ENCODE measurements around the gene APCDD1L. TPM values are rescaled to one million over a fixed set of nuclear protein-coding genes. Genes with fewer than 3 reads are reported as not detected.
"Not testable (repeated sequence)": the region's sequence is repeated elsewhere in the genome, so short reads cannot be mapped to it uniquely, and the experiment has no call there.

Gene APCDD1L
- total RNA-seq, 1 experiment from 2014 or later = not detected

DNA sequence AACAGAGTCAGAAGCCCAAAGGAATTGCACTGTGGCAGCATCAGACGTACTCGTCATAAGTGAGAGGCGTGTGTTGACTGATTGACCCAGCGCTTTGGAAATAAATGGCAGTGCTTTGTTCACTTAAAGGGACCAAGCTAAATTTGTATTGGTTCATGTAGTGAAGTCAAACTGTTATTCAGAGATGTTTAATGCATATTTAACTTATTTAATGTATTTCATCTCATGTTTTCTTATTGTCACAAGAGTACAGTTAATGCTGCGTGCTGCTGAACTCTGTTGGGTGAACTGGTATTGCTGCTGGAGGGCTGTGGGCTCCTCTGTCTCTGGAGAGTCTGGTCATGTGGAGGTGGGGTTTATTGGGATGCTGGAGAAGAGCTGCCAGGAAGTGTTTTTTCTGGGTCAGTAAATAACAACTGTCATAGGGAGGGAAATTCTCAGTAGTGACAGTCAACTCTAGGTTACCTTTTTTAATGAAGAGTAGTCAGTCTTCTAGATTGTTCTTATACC, 70.4 kb downstream of the APCDD1L start:
- Histone ChIP-seq H3K4me1 (no peaks in the 10 kb centered on the region), H3K9me3 (replicated peaks) (no peaks in the 10 kb centered on the region), H3K36me3 (peaks cover 67% of the 10 kb centered on the region), H3K27ac (no peak overlapping the region), H3K4me3 (no peak overlapping the region), H3K27me3 (no peaks in the 10 kb centered on the region)
- no peak for DNase-seq

DNA sequence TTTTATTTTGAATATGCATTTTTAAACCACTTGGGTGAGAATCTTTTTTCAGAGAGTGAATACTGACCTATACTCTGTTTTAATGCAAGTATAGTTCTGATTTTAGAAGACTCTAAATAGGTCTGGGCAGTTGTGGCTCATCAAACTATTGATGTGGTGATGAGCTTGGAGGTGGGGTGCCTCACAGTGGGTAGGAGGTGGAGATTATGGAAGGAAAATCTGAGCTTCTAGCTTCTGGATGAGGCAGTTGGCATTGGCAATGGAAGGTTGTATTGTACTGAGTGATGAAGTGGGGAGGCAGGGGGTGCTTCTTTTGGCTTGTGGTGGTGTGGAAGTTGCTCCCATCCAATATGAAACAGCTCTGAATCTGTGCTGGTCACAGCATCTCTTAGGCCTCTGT, 73.5 kb downstream of the APCDD1L start:
- peaks cover 74% of the 10 kb centered on the region for H3K36me3 ChIP-seq
- H3K4me1 ChIP-seq = no peaks in the 10 kb centered on the region
- no peak for DNase-seq
- H3K27ac ChIP-seq = no peak overlapping the region
- H3K9me3 ChIP-seq (replicated peaks) = no peaks in the 10 kb centered on the region
- no peaks in the 10 kb centered on the region for H3K27me3 ChIP-seq
- H3K4me3 ChIP-seq = no peak overlapping the region

DNA sequence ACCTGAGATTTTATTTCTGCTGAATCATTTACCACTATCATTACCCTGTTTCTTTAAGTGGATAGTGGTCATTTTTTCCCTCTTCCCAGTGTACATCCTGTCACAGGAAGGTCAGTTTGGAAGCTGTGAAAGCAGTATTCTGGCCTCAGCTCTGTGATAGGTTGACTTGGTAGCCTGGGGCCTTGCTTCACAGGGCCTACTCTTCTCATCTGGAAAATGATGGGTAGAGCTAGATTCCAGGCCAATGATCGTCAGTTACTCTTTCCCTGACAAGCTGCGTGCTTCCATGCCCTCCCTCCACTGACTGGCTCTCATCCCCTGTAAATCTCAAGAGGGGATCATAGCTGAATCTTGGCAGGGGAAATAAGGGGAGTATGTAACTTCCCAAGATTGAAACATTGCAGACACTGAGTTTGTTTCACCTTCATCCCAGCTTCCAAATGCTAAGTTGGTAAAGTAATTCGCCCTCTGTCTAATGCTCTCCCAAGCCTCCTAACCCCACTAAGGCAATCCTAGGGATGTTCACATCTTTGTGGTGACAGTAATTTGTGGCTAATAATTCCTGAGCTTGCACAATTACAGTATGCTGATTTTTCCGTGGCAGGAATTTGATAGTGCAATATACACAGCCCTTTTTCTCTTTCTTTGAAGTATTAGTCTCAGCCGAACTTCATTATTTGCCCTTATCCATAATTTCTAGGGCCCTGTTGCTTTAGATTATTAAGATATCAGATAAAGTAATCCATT, 75.0 kb downstream of the APCDD1L start:
- Histone ChIP-seq H3K4me1 (no peaks in the 10 kb centered on the region), H3K4me3 (no peak overlapping the region), H3K9me3 (replicated peaks) (no peaks in the 10 kb centered on the region), H3K27ac (no peak overlapping the region), H3K27me3 (no peaks in the 10 kb centered on the region), H3K36me3 (peaks cover 68% of the 10 kb centered on the region)
- no peak for DNase-seq

DNA sequence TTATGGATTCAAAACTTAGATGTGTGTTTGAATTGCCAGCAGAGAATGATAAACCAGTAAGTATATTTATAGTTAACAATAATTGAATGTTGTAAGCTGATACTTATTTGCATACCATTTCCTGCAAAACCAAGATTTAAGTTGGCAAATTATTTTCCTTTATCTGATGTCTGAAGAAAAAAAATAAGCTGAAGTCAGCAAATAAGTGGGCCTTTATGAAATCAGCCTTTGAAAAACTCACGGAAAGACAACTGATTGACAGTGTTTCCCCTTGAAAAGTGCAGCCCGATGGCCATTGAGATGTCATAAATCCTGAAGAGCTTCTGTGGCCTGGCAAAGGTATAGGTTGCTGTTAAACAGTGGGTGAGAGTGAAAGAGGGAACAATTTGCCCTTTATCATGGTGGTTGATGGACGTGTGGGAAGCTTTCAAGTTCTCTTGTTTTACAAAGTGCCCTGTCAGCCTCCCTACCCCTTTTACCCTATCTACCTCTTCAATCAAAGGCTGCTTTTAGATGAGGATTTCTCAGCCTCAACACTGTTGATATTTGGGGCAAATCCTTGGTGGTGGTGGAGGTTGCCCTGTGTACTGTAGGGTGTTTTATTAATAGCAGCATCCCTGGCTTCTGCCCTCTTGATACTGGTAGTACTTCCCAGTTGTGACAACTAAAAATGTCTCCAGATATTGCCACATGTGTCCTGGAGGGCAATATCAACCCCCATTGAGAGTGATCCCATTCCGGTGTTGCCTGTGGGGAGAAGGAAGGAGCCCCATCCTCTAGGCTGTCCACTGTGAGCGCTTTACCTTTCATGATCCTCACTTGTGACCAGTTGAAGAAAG, 76.0 kb downstream of the APCDD1L start:
- H3K27me3 ChIP-seq = no peaks in the 10 kb centered on the region
- H3K27ac ChIP-seq = no peak overlapping the region
- DNase-seq = no peak
- H3K9me3 ChIP-seq (replicated peaks) = no peaks in the 10 kb centered on the region
- no peak overlapping the region for H3K4me3 ChIP-seq
- peaks cover 63% of the 10 kb centered on the region for H3K36me3 ChIP-seq
- H3K4me1 ChIP-seq = no peaks in the 10 kb centered on the region

DNA sequence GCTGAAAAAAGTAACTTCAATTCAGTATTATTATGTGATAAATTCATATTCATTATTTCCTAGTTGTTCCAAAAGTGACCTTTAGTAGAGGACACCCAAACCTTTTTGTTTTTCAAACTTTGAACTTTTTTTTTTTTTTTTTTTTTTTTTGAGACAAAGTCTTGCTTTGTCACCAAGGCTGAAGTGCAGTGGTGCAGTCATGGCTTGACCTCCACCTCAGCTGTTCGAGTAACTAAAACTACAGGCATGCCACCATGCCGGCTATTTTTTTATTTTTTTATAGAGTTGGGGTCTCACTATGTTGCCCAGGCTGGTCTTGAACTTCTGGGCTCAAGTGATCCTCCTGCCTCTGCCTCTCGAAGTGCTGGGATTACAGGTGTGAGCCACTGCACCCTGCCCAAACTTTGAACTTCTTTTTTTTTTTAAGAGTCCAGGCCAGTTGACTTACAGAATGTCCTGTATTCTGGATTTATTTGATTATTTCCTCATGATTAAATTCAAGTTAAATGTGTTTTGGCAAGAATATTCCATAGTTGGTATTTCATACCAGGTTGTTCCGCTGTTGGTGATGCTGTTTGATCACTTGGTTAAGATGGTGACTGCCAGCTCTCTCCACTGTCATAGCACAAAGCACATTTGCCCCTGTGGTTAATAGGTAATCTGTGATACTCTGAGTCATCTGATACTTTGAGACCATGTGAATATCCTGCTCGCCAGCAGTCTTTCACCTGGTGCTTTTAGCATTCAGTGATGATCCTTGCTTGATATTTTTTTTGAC, 78.1 kb downstream of the APCDD1L start:
- Histone ChIP-seq H3K4me1 (no peaks in the 10 kb centered on the region), H3K4me3 (no peak overlapping the region), H3K9me3 (replicated peaks) (no peaks in the 10 kb centered on the region), H3K27me3 (no peaks in the 10 kb centered on the region), H3K36me3 (peaks cover 56% of the 10 kb centered on the region), H3K27ac (no peak overlapping the region)
- no peak for DNase-seq

DNA sequence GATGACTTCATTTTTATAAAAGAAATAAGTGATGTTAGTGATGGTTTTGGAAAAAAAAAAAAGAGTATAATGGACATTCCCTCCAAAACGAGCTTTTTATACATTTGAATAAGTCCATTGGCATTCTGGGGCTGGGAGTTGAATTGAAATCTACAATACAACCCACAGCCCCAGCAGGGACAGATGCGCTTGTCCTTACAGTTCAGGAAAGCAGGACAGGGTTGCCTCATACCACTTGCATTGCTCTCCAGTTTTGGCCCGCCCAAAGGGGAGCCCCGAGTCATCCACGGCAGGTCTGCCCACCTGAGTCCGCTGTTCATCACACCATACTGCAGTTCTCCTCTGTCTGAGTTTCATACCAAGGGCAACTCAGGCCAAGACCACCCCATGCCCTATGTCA, 80.0 kb downstream of the APCDD1L start:
- H3K36me3 ChIP-seq = peaks cover 46% of the 10 kb centered on the region
- H3K27me3 ChIP-seq = no peaks in the 10 kb centered on the region
- H3K27ac ChIP-seq = no peak overlapping the region
- no peak overlapping the region for H3K4me3 ChIP-seq
- DNase-seq = no peak
- H3K4me1 ChIP-seq = no peaks in the 10 kb centered on the region
- no peaks in the 10 kb centered on the region for H3K9me3 ChIP-seq (replicated peaks)

DNA sequence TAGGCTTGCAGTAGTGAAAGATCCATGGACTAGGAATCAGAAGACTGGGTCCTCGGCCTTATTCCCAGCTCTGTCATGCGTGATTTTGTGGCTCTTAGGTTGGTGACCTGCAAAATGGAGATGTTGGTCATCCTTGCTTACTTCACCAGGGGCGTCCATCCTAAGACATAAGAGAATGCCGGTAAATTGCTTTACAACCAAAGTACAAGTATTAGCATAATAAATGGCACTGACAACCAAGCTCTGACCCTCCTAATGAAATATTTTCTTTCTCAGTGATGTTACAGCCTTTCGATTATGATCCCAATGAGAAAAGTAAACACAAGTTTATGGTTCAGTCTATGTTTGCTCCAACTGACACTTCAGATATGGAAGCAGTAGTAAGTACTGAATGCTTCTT, 80.9 kb downstream of the APCDD1L start:
- Histone ChIP-seq H3K4me3 (no peak overlapping the region), H3K4me1 (no peaks in the 10 kb centered on the region), H3K27me3 (no peaks in the 10 kb centered on the region), H3K9me3 (replicated peaks) (no peaks in the 10 kb centered on the region), H3K36me3 (peaks cover 42% of the 10 kb centered on the region), H3K27ac (no peak overlapping the region)
- no peak for DNase-seq

DNA sequence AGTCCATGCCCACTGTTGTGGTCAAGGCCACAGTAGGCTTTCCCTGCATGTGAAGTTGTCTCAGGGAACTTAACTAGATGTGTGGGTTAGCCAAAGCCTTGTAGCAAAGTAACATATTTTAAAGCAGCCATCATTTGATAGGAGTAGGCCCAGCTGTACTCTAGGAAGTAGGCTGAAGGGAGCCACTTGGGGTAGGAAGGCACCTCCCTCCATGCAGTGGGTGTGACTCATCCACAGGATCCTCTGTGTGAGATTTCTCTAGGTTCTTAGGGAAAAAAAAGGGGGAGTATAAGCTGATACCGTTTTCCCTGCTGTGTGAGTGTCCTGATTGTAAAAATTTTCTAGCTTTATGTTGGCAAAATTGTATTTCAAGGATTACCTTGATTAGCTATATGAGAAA, 81.4 kb downstream of the APCDD1L start:
- Histone ChIP-seq H3K4me3 (no peak overlapping the region), H3K9me3 (replicated peaks) (no peaks in the 10 kb centered on the region), H3K4me1 (no peaks in the 10 kb centered on the region), H3K36me3 (peaks cover 39% of the 10 kb centered on the region), H3K27me3 (no peaks in the 10 kb centered on the region), H3K27ac (no peak overlapping the region)
- peak in 1 of 2 experiments; percentile 35 for DNase-seq

DNA sequence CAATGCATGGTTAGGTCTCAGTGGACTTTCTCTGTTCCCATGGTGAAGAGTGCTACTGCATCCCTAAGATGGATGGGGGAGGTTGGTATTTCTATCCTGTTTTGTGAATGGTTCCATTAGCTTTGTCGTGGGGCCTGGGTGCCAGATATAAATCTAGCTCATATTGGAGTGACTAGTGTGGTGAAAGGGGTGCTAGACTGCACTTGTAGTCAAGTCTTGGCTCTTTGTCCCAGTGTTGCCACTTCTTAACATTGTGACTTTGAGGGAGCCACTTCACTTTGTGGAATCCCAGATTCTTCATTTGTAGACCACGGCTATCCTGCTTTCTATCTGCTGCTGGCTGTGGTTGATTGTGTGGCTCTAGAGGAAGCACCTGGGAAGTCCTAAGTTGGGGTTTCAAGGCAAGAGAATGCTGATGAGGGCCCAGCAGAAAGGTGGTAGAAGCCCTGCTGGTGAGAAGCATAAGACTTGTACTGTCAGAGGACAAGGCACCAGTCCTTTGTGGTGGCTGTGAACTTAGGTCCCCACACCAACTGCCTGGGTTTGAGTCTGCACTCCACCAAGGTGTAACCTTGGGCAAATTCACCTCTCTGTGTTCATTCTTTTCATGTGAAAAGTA, 82.1 kb downstream of the APCDD1L start:
- no peak overlapping the region for H3K4me3 ChIP-seq
- no peak overlapping the region for H3K27ac ChIP-seq
- H3K4me1 ChIP-seq = no peaks in the 10 kb centered on the region
- no peaks in the 10 kb centered on the region for H3K27me3 ChIP-seq
- peaks cover 33% of the 10 kb centered on the region for H3K36me3 ChIP-seq
- H3K9me3 ChIP-seq (replicated peaks) = no peaks in the 10 kb centered on the region
- DNase-seq = no peak

DNA sequence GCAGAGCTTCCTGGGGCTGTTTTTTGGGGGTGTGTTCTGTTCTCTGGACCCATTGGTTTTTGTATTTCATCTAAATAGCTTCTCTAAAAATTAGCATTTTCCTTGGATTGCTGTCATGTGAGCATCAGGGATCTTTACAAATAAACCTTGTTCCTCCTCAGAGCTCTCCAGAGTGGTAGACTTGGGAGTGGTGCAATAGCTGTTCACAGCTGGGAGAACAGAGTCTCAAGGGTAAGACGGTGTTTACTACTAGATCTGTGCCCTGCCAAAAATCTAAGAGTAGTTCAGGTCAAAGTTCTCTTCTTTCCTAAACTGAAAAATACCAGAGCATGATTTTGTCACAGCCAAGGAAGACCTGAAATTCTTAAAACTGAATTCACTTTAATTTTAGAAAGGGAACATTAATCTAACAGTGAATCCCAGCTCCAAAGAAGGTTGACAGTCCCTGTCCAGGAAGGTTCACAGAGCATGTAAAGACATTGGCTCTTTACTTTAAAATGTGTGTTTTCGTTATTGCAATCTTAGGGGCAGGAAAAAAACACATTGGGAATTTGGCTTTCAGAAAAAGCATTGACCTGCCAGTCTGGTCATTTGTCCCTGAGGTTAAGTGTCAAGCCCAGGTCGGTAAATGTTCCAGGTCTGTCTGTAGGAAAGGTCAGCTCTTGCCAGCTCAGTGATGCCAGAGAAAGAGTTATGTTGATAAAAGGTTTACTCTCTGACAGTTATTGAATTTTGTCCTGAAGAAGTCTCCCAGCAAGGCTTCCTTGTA, 82.8 kb downstream of the APCDD1L start:
- no peak for DNase-seq
- no peak overlapping the region for H3K27ac ChIP-seq
- peaks cover 29% of the 10 kb centered on the region for H3K36me3 ChIP-seq
- no peaks in the 10 kb centered on the region for H3K27me3 ChIP-seq
- no peak overlapping the region for H3K4me3 ChIP-seq
- no peaks in the 10 kb centered on the region for H3K4me1 ChIP-seq
- H3K9me3 ChIP-seq (replicated peaks) = no peaks in the 10 kb centered on the region

DNA sequence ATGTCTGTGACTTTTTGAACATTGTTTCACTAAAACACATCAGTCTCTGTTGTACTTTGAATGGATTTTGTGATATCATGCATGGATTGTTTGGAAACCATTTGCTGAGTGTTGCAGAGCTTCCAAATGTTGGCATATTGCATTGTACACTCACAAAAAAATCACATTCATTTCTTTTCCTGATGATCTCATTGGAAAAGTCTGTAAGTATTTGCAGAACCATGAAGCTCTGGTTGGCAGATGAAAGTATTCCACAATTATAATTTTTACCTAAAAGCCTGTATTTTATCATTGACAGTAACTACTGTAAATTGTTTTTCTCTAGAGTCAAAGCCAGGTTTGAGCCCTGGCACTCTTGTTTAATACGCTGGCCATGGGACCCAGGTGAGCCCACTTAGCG, 84.1 kb downstream of the APCDD1L start:
- Histone ChIP-seq H3K27ac (no peak overlapping the region), H3K9me3 (replicated peaks) (no peaks in the 10 kb centered on the region), H3K36me3 (peaks cover 30% of the 10 kb centered on the region), H3K27me3 (no peaks in the 10 kb centered on the region), H3K4me3 (no peak overlapping the region), H3K4me1 (no peaks in the 10 kb centered on the region)
- no peak for DNase-seq

DNA sequence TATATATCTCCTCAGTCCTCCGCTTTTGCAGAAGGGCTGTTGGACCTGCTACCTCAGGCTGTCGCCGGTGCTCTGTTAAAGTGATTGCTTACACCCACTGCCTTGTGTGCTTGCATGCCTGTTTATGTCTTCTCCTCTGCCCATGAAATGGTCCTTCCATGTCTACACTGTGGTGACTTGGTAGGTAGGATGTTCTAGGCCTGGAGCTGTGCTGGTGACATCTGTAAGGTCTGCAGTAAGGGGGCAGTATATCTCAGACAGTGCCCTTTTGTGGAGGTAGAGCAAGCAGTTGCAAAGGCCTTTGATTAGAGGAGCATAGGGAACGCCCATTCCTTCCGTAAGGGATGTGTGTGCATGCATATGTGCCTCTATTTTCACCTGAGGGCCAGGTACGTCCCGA, 85.9 kb downstream of the APCDD1L start:
- no peak for DNase-seq
- Histone ChIP-seq H3K27me3 (no peaks in the 10 kb centered on the region), H3K4me3 (no peak overlapping the region), H3K36me3 (peaks cover 45% of the 10 kb centered on the region), H3K4me1 (no peaks in the 10 kb centered on the region), H3K9me3 (replicated peaks) (no peaks in the 10 kb centered on the region), H3K27ac (no peak overlapping the region)

DNA sequence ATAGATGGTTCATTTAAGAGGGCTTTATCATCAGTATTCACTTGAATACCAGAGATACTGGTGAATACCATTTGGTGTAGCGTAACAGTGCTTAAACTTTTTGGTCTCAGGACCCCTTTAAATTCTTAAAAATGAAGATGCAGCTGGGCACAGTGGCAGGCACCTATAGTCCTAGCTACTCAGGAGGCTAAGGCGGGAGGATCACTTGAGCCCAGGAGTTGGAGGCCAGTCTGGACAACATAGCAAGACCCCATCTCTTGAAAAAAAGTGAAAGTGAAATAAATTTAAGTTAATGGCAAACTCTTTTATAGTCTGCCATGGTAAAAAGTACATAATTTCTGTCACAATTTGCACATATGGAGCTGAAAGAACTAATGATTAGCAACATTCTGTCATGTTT, 86.8 kb downstream of the APCDD1L start:
- Histone ChIP-seq H3K4me1 (no peaks in the 10 kb centered on the region), H3K9me3 (replicated peaks) (no peaks in the 10 kb centered on the region), H3K4me3 (no peak overlapping the region), H3K36me3 (peaks cover 52% of the 10 kb centered on the region), H3K27me3 (no peaks in the 10 kb centered on the region), H3K27ac (no peak overlapping the region)
- DNase-seq = no peak

DNA sequence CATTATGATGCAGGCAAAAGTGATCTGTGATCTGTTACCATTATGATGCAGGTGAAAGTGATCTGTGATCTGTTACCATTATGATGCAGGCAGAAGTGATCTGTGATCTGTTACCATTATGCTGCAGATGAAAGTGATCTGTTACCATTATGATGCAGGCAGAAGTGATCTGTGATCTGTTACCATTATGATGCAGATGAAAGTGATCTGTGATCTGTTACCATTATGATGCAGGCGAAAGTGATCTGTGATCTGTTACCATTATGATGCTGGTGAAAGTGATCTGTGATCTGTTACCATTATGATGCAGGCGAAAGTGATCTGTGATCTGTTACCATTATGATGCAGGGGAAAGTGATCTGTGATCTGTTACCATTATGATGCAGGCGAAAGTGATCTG, 87.6 kb downstream of the APCDD1L start:
- H3K27ac ChIP-seq; DNase-seq; H3K4me3 ChIP-seq; H3K27me3 ChIP-seq; H3K4me1 ChIP-seq; H3K9me3 ChIP-seq (replicated peaks): not testable (repeated sequence)
- H3K36me3 ChIP-seq = peaks cover 56% of the 10 kb centered on the region
